Right lobe of liver (tissue), 6 donors: ENCODE measurements around the gene CPLX3. TPM values are rescaled to one million over a fixed set of nuclear protein-coding genes. Genes with fewer than 3 reads are reported as not detected.
A peak's percentile ranks its signal among the peaks of the same experiment; 100 is the strongest.

Experiments used
- ATAC-seq, 4 donors: fragments of 200-7000 bp; cut with Tn5 transposase; one replicate each; pipeline ENCODE4 v1.9.1; 2020; ENCODE audit warnings: mild to moderate bottlenecking in 4 of 4, moderate library complexity in 4 of 4
- DNase-seq, 3 donors: peaks; one replicate each; pipeline ENCODE4 v3.0.0-alpha.2; 2020
- H3K27ac ChIP-seq, 3 donors: fragments of 200-600 bp; one replicate each; pipeline ENCODE4 v1.8.0; 2022
- H3K27me3 ChIP-seq, 2 donors: fragments of 200-600 bp; one replicate each; pipeline ENCODE4 v1.8.0; 2022
- H3K36me3 ChIP-seq, 4 donors: fragments of 200-600 bp; sonication (generic) in 1 of 4; one replicate each; pipeline versions ENCODE4 v1.5.1 to v1.8.0; 2017 to 2022; ENCODE audit warnings: control low read depth in 1 of 4
- H3K4me1 ChIP-seq, 4 donors: fragments of 200-600 bp; sonication (generic) in 1 of 4; one replicate each; pipeline versions ENCODE4 v1.5.1 to v1.8.0; 2017 to 2022; ENCODE audit warnings: control low read depth in 1 of 4
- H3K4me3 ChIP-seq, 3 donors: fragments of 200-600 bp; one replicate each; pipeline ENCODE4 v1.8.0; 2022
- H3K9me3 ChIP-seq, 4 donors: fragments of 200-600 bp; sonication (generic) in 1 of 4; one replicate each; pipeline versions ENCODE4 v1.5.1 to v1.8.0; 2017 to 2022; ENCODE audit warnings: control low read depth in 1 of 4
- CTCF ChIP-seq, 4 donors: fragments of 200-600 bp in 3 of 4; fragments of 450-650 bp in 1 of 4; IDR thresholded peaks; one replicate each; pipeline versions ENCODE4 v1.5.1 to v1.8.0; 2016 to 2022; ENCODE audit warnings: antibody characterized with exemption in 4 of 4, mild to moderate bottlenecking in 2 of 4
- POLR2A ChIP-seq: fragments of 450-650 bp; IDR thresholded peaks from one replicate; pipeline ENCODE4 v1.6.1; 2017; ENCODE audit warnings: antibody characterized with exemption, mild to moderate bottlenecking
- WGBS: methylation state at CpG from one replicate; pipeline ENCODE4 v1.1.6; 2018; ENCODE audit warnings: low coverage, low lambda C conversion rate; ENCODE audit not compliant: insufficient coverage; ENCODE audit errors: missing lambda C conversion rate; 5-methylcytosine and 5-hydroxymethylcytosine counted together
- intact Hi-C, 2 donors: fragments of 100-400 bp; cut with DNase I; formaldehyde crosslinking; loops; one replicate each; pipeline versions ENCODE4 v1.11.2 to v1.14.1; 2022
- total RNA-seq, 6 experiments: library from RNA; depleted of rRNA in 2 of 6; stranded (reverse); fragments of >200 nt in 2 of 6; fragmentation: NEBNext Ultra II Directional in 3 of 6; extraction: Animal tissue kit (Norgen Biotek cat#: 25700) in 3 of 6; gene quantifications; one replicate each; pipeline versions ENCODE4 v1.1.0 to v1.2.4, GENCODE V29; 2016 to 2023
- donor health status: DM: no; HTN: yes; CAD: no.
- donor health status: DM: no; HTN: no; CAD: no.
- donor health status: DM: no; HTN: no; CAD: no.
- donor health status: DM: no; HTN: yes; CAD: no.
- donor health status: DM: no; HTN: yes; CAD: no.

The CPLX3 gene
- total RNA-seq, 6 experiments from 2014 or later = not detected

- WGBS = 1% methylated on average over 18 of the region's 84 CpGs
- ATAC-seq (peak; percentile 90 to 97 (median 92)), DNase-seq (peak; percentile 90 to 93 (median 92))
- H3K27ac ChIP-seq = peak within 1 kb of the TSS; percentile 65 to 82 (median 70)
- TF ChIP-seq POLR2A (peak; percentile 76), CTCF (IDR thresholded peaks at IDR 0.05) (peak; percentile 64 to 92 (median 80))
- H3K4me1 ChIP-seq = peaks cover 0 to 21% (median 6%) of the 10 kb centered on the region in 4 donors
- H3K9me3 ChIP-seq = no peaks in the 10 kb centered on the region
- intact Hi-C loops = no loop called here
- H3K36me3 ChIP-seq = peaks cover 0 to 14% (median 0%) of the 10 kb centered on the region in 4 donors
- H3K4me3 ChIP-seq = peak within 1 kb of the TSS; percentile 90 to 100 (median 95)
- H3K27me3 ChIP-seq = no peaks in the 10 kb centered on the region
Observed at GRCh38 chr15:74842581-74843444, 16.4 kb downstream of the CPLX3 start, which contains the start of gene ULK3. ULK3 (minus strand) TSS chr15:74843156; CDS start chr15:74843105, 51 bp downstream.

- Histone ChIP-seq H3K36me3 (peaks cover 0 to 17% (median 1%) of the 10 kb centered on the region in 4 donors), H3K27me3 (no peaks in the 10 kb centered on the region), H3K4me3 (peak overlapping the region; percentile 90 to 100 (median 95)), H3K9me3 (no peaks in the 10 kb centered on the region), H3K4me1 (peaks cover 0 to 23% (median 7%) of the 10 kb centered on the region in 4 donors), H3K27ac (peak overlapping the region; percentile 45 to 68 (median 65))
- ATAC-seq (no peak), DNase-seq (no peak)
- intact Hi-C loops = no loop called here
- TF ChIP-seq CTCF (IDR thresholded peaks at IDR 0.05) (no peak), POLR2A (no peak)
- WGBS = 21% methylated on average over 16 of the region's 18 CpGs
Observed at GRCh38 chr15:74843445-74843828, 17.0 kb downstream of the CPLX3 start.

GRCh38 chr15:74843891-74844299 lies 17.5 kb downstream of the CPLX3 start:
- Histone ChIP-seq H3K9me3 (no peaks in the 10 kb centered on the region), H3K27ac (no peak overlapping the region), H3K4me3 (no peak overlapping the region), H3K4me1 (peaks cover 0 to 23% (median 7%) of the 10 kb centered on the region in 4 donors), H3K36me3 (peaks cover 0 to 21% (median 4%) of the 10 kb centered on the region in 4 donors), H3K27me3 (no peaks in the 10 kb centered on the region)
- ATAC-seq (no peak), DNase-seq (no peak)
- TF ChIP-seq POLR2A = no peak
- TF ChIP-seq CTCF (IDR thresholded peaks at IDR 0.05) = no peak
- 73% methylated on average over 2 of the region's 12 CpGs for WGBS
- intact Hi-C loops = no loop called here

GRCh38 chr15:74844319-74845207 lies 18.1 kb downstream of the CPLX3 start:
- WGBS = 65% methylated on average over 5 of the region's 12 CpGs
- TF ChIP-seq POLR2A (no peak), CTCF (IDR thresholded peaks at IDR 0.05) (no peak)
- intact Hi-C loops = no loop called here

More at GRCh38 chr15:74844319-74845207, 18.1 kb downstream of the CPLX3 start:
- peaks cover 0 to 24% (median 4%) of the 10 kb centered on the region in 4 donors for H3K36me3 ChIP-seq
- no peaks in the 10 kb centered on the region for H3K9me3 ChIP-seq
- H3K27me3 ChIP-seq = no peaks in the 10 kb centered on the region
- no peak for DNase-seq
- H3K4me1 ChIP-seq = peaks cover 0 to 23% (median 7%) of the 10 kb centered on the region in 4 donors
- no peak overlapping the region for H3K27ac ChIP-seq
- ATAC-seq = no peak
- no peak overlapping the region for H3K4me3 ChIP-seq
